Right lobe of liver (tissue), 4 donors: Measurements from ENCODE around the gene BEX2.

Experiments used
- CTCF ChIP-seq, 4 donors: fragments of 200-600 bp in 3 of 4; fragments of 450-650 bp in 1 of 4; IDR thresholded peaks; one replicate each; pipeline versions ENCODE4 v1.5.1 to v1.8.0; 2016 to 2022; ENCODE audit warnings: antibody characterized with exemption in 4 of 4, mild to moderate bottlenecking in 2 of 4
- POLR2A ChIP-seq: fragments of 450-650 bp; IDR thresholded peaks from one replicate; pipeline ENCODE4 v1.6.1; 2017; ENCODE audit warnings: antibody characterized with exemption, mild to moderate bottlenecking
- donor health status: DM: no; HTN: no; CAD: no.
- donor health status: DM: no; HTN: no; CAD: no.
- donor health status: DM: no; HTN: yes; CAD: no.

- no peak for TF ChIP-seq CTCF (IDR thresholded peaks at IDR 0.05)
- no peak for TF ChIP-seq POLR2A
Measured at GRCh38 chrX:103274284-103274683, 36.5 kb downstream of the BEX2 start.
